Activated naive CD4-positive, alpha-beta T cell (primary cell): ENCODE data around the gene ARHGAP9.
"Not testable (repeated sequence)": the region's sequence is repeated elsewhere in the genome, so short reads cannot be mapped to it uniquely, and the experiment has no call there.

Source experiments
- DNase-seq, 4 experiments: peaks; one replicate each; lab custom pipeline; 2025; lab: John Stamatoyannopoulos, UW

The ARHGAP9 gene

GRCh38 chr12:57456737-57457490 lies 22.8 kb downstream of the ARHGAP9 start:
- no peak for DNase-seq

- peak in 1 of 4 experiments; percentile 15 for DNase-seq
These were observed 23.4 kb downstream of the ARHGAP9 start for GRCh38 chr12:57456145-57456700.

- no peak for DNase-seq
These were observed 24.1 kb downstream of the ARHGAP9 start for GRCh38 chr12:57455374-57456144.

GRCh38 chr12:57454566-57455373 lies 24.9 kb downstream of the ARHGAP9 start, which contains the start of gene INHBE:
Gene INHBE (plus strand): TSS chr12:57455307. CDS start chr12:57455537, 230 bp downstream.
- no peak for DNase-seq

- no peak for DNase-seq
These were observed 25.5 kb downstream of the ARHGAP9 start for GRCh38 chr12:57454213-57454565.

GRCh38 chr12:57452937-57453509 lies 26.6 kb downstream of the ARHGAP9 start:
- DNase-seq = peak in 1 of 4 experiments; percentile 16

GRCh38 chr12:57452181-57452936 lies 27.3 kb downstream of the ARHGAP9 start:
- no peak for DNase-seq

GRCh38 chr12:57451233-57451778 lies 28.4 kb downstream of the ARHGAP9 start:
- no peak for DNase-seq

- DNase-seq = no peak
These were observed 29.6 kb downstream of the ARHGAP9 start for GRCh38 chr12:57450057-57450456.

GRCh38 chr12:57449375-57449774 lies 30.3 kb downstream of the ARHGAP9 start:
- DNase-seq = no peak

- no peak for DNase-seq
These were observed 31.0 kb downstream of the ARHGAP9 start for GRCh38 chr12:57448669-57449068.

- DNase-seq = no peak
These were observed 33.2 kb downstream of the ARHGAP9 start for GRCh38 chr12:57446292-57446960.

GRCh38 chr12:57444744-57445143 lies 34.9 kb downstream of the ARHGAP9 start:
- no peak for DNase-seq

GRCh38 chr12:57444337-57444736 lies 35.3 kb downstream of the ARHGAP9 start:
- not testable (repeated sequence) for DNase-seq

GRCh38 chr12:57441846-57442427 lies 37.7 kb downstream of the ARHGAP9 start:
- no peak for DNase-seq

GRCh38 chr12:57441393-57441792 lies 38.3 kb downstream of the ARHGAP9 start:
- DNase-seq = not testable (repeated sequence)

GRCh38 chr12:57439762-57440266 lies 39.9 kb downstream of the ARHGAP9 start:
- DNase-seq = no peak

GRCh38 chr12:57438400-57438799 lies 41.3 kb downstream of the ARHGAP9 start:
- DNase-seq = no peak

- DNase-seq = no peak
These were observed 44.4 kb downstream of the ARHGAP9 start for GRCh38 chr12:57435293-57435692.
